Endodermal cell (in vitro differentiated cells): ENCODE measurements around the gene TSPAN18. TPM values are rescaled to one million over a fixed set of nuclear protein-coding genes. Genes with fewer than 3 reads are reported as not detected.

Experiments used
- DNase-seq: peaks from one replicate; pipeline ENCODE4 v3.0.0-alpha.2; 2017
- H3K27ac ChIP-seq: 2 replicates; pipeline ENCODE4 v1.5.1; 2013; ENCODE audit warnings: mild to moderate bottlenecking, low read depth, low read length, moderate library complexity
- H3K27me3 ChIP-seq: 2 replicates; pipeline ENCODE4 v1.6.1; 2013; ENCODE audit warnings: mild to moderate bottlenecking, low read length, moderate library complexity; ENCODE audit not compliant: insufficient read depth, control insufficient read depth, poor library complexity, severe bottlenecking
- H3K36me3 ChIP-seq: 2 replicates; pipeline ENCODE4 v1.7.0; 2013; ENCODE audit warnings: mild to moderate bottlenecking, low read length, moderate library complexity; ENCODE audit not compliant: control insufficient read depth, insufficient read depth
- H3K4me1 ChIP-seq: one replicate; pipeline ENCODE4 v1.7.0; 2013; ENCODE audit warnings: low read length; ENCODE audit not compliant: control insufficient read depth, insufficient read depth
- H3K4me3 ChIP-seq: 2 replicates; pipeline ENCODE4 v1.5.1; 2013; ENCODE audit warnings: mild to moderate bottlenecking, low read length, moderate library complexity
- H3K9ac ChIP-seq: 2 replicates; pipeline ENCODE4 v1.6.1; 2013; ENCODE audit warnings: mild to moderate bottlenecking, low read length, moderate library complexity; ENCODE audit not compliant: poor library complexity, severe bottlenecking; ENCODE audit errors: extremely low read depth
- H3K9me3 ChIP-seq: 2 replicates; pipeline ENCODE4 v1.6.1; 2013; ENCODE audit warnings: mild to moderate bottlenecking, low read length, moderate library complexity; ENCODE audit not compliant: control insufficient read depth
- H3K27ac Mint-ChIP-seq: 2 replicates; pipeline ENCODE4 v1.8.0; 2020; ENCODE audit warnings: mixed read lengths
- H3K27me3 Mint-ChIP-seq: 2 replicates; pipeline ENCODE4 v1.8.0; 2021; ENCODE audit warnings: mild to moderate bottlenecking, mixed read lengths; ENCODE audit not compliant: insufficient read depth
- H3K36me3 Mint-ChIP-seq: 2 replicates; pipeline ENCODE4 v1.8.0; 2020; ENCODE audit warnings: low read depth, mixed read lengths
- H3K4me1 Mint-ChIP-seq: 2 replicates; pipeline ENCODE4 v1.8.0; 2020; ENCODE audit warnings: mixed read lengths
- H3K4me3 Mint-ChIP-seq: 2 replicates; pipeline ENCODE4 v1.8.0; 2020; ENCODE audit warnings: mild to moderate bottlenecking, moderate library complexity, mixed read lengths
- H3K9me3 Mint-ChIP-seq: 2 replicates; pipeline ENCODE4 v1.8.0; 2020; ENCODE audit warnings: mild to moderate bottlenecking, mixed read lengths
- CTCF ChIP-seq: fragments of 200-600 bp; sonication (generic); conservative IDR thresholded peaks from 2 replicates; pipeline ENCODE4 v1.5.0; 2021; ENCODE audit warnings: antibody characterized with exemption, mild to moderate bottlenecking
- WGBS, 2 experiments: methylation state at CpG; one replicate each; pipeline versions ENCODE4 v1.1.5 to v1.1.7; 2013; ENCODE audit warnings: missing lambda C conversion rate in 2 of 2, mixed read lengths in 1 of 2; ENCODE audit not compliant: insufficient coverage in 1 of 2, insufficient read length in 1 of 2; 5-methylcytosine and 5-hydroxymethylcytosine counted together
- total RNA-seq, 2 donors: library from RNA; stranded (reverse); fragmentation: NEBNext Ultra II Directional in 1 of 2; extraction: Animal tissue kit (Norgen Biotek cat#: 25700) in 1 of 2; gene quantifications; 2 replicates in 1 of 2; 3 replicates in 1 of 2; pipeline ENCODE4 v1.2.1, GENCODE V29; 2021

Gene TSPAN18
- total RNA-seq, 2 donors from 2014 or later: 28.0 to 28.7 TPM

GRCh38 chr11:44775366-44775984 lies 48.7 kb downstream of the TSPAN18 start:
- Mint-ChIP-seq H3K36me3 (no peaks in the 10 kb centered on the region), H3K27me3 (peaks cover 4% of the 10 kb centered on the region), H3K27ac (no peak overlapping the region), H3K4me3 (no peak overlapping the region), H3K9me3 (no peaks in the 10 kb centered on the region), H3K4me1 (peaks cover 27% of the 10 kb centered on the region)
- Histone ChIP-seq H3K4me1 (peaks cover 10% of the 10 kb centered on the region), H3K4me3 (no peak overlapping the region), H3K27me3 (no peaks in the 10 kb centered on the region), H3K9ac (no peak overlapping the region), H3K9me3 (no peaks in the 10 kb centered on the region), H3K27ac (no peak overlapping the region), H3K36me3 (no peaks in the 10 kb centered on the region)
- peak; percentile 94 for DNase-seq
- peak; percentile 88 for TF ChIP-seq CTCF
- WGBS, 2 experiments: 71 to 75% methylated on average over 5 to 12 of the region's 12 CpGs

- Histone ChIP-seq H3K9ac (no peak overlapping the region), H3K27me3 (no peaks in the 10 kb centered on the region), H3K27ac (no peak overlapping the region), H3K9me3 (no peaks in the 10 kb centered on the region), H3K4me3 (no peak overlapping the region), H3K4me1 (peaks cover 14% of the 10 kb centered on the region), H3K36me3 (no peaks in the 10 kb centered on the region)
- TF ChIP-seq CTCF: no peak
- WGBS, 2 experiments: 88 to 97% methylated on average over 7 of the region's 7 CpGs
- Mint-ChIP-seq H3K36me3 (no peaks in the 10 kb centered on the region), H3K4me3 (no peak overlapping the region), H3K27me3 (peaks cover 4% of the 10 kb centered on the region), H3K27ac (no peak overlapping the region), H3K4me1 (peaks cover 33% of the 10 kb centered on the region), H3K9me3 (no peaks in the 10 kb centered on the region)
- peak; percentile 43 for DNase-seq
These were observed 49.3 kb downstream of the TSPAN18 start for GRCh38 chr11:44775985-44776446.

GRCh38 chr11:44776551-44777208 lies 49.9 kb downstream of the TSPAN18 start:
- Mint-ChIP-seq H3K4me3 (no peak overlapping the region), H3K27ac (no peak overlapping the region), H3K36me3 (no peaks in the 10 kb centered on the region), H3K27me3 (peaks cover 4% of the 10 kb centered on the region), H3K4me1 (peaks cover 39% of the 10 kb centered on the region), H3K9me3 (no peaks in the 10 kb centered on the region)
- Histone ChIP-seq H3K9me3 (no peaks in the 10 kb centered on the region), H3K4me1 (peaks cover 17% of the 10 kb centered on the region), H3K4me3 (no peak overlapping the region), H3K27ac (no peak overlapping the region), H3K9ac (no peak overlapping the region), H3K27me3 (no peaks in the 10 kb centered on the region), H3K36me3 (no peaks in the 10 kb centered on the region)
- WGBS, 2 experiments: 92 to 100% methylated on average over 2 to 6 of the region's 6 CpGs
- peak; percentile 41 for DNase-seq
- no peak for TF ChIP-seq CTCF
